Subcutaneous adipose tissue (tissue), 4 donors: Measurements from ENCODE around the gene SIAH1. TPM values are rescaled to one million over a fixed set of nuclear protein-coding genes. Genes with fewer than 3 reads are reported as not detected.

ENCODE experiments used
- CTCF ChIP-seq: fragments of 450-650 bp; IDR thresholded peaks from one replicate; pipeline ENCODE4 v1.5.1; 2016; ENCODE audit warnings: low read depth, mild to moderate bottlenecking, control low read depth, antibody characterized with exemption, moderate library complexity
- total RNA-seq, 4 donors: library from RNA; depleted of rRNA; stranded (reverse); fragments of >200 nt; gene quantifications; one replicate each; pipeline ENCODE4 v1.1.0, GENCODE V29; 2016

Gene SIAH1
- total RNA-seq, 4 donors from 2014 or later = 36.3 to 50.9 (median 41.9) TPM

- no peak for TF ChIP-seq CTCF
These were observed 28.4 kb downstream of the SIAH1 start for GRCh38 chr16:48356633-48357376.

GRCh38 chr16:48354877-48355855 lies 30.0 kb downstream of the SIAH1 start:
- no peak for TF ChIP-seq CTCF

GRCh38 chr16:48353565-48354163 lies 31.5 kb downstream of the SIAH1 start:
- no peak for TF ChIP-seq CTCF

GRCh38 chr16:48352648-48353390 lies 32.4 kb downstream of the SIAH1 start:
- no peak for TF ChIP-seq CTCF

GRCh38 chr16:48350736-48351135 lies 34.5 kb downstream of the SIAH1 start:
- no peak for TF ChIP-seq CTCF

- no peak for TF ChIP-seq CTCF
These were observed 37.2 kb downstream of the SIAH1 start for GRCh38 chr16:48347980-48348379.
